NCI-H146 treated with DMSO at 0.1 percent for 48 hours (cell line): Measurements from ENCODE around the gene STARD8.
"Not testable (repeated sequence)": the region's sequence is repeated elsewhere in the genome, so short reads cannot be mapped to it uniquely, and the experiment has no call there.

Experiments used
- DNase-seq: peaks from one replicate; lab custom pipeline; 2025; ENCODE audit not compliant: unreplicated experiment; lab: John Stamatoyannopoulos, UW

Gene STARD8

GRCh38 chrX:68647156-68647957, at the start of gene STARD8:
STARD8 (plus strand) TSS chrX:68647666; CDS start chrX:68647883, 217 bp downstream.
- DNase-seq, result no peak

GRCh38 chrX:68598841-68599240, 48.6 kb upstream of the STARD8 start:
- no peak for DNase-seq

- no peak for DNase-seq
Observed at GRCh38 chrX:68599256-68600152, 48.0 kb upstream of the STARD8 start.

- not testable (repeated sequence) for DNase-seq
Observed at GRCh38 chrX:68604216-68604615, 43.2 kb upstream of the STARD8 start.

GRCh38 chrX:68614733-68615132, 32.7 kb upstream of the STARD8 start:
- DNase-seq, result not testable (repeated sequence)

- no peak for DNase-seq
Observed at GRCh38 chrX:68627986-68628385, 19.5 kb upstream of the STARD8 start.

- DNase-seq, result not testable (repeated sequence)
Observed at GRCh38 chrX:68629936-68630335, 17.5 kb upstream of the STARD8 start.

- DNase-seq, result no peak
Observed at GRCh38 chrX:68631336-68631735, 16.1 kb upstream of the STARD8 start.

GRCh38 chrX:68632491-68632890, 15.0 kb upstream of the STARD8 start:
- no peak for DNase-seq

- DNase-seq, result no peak
Observed at GRCh38 chrX:68633981-68634380, 13.5 kb upstream of the STARD8 start.

- DNase-seq, result no peak
Observed at GRCh38 chrX:68634649-68635227, 12.7 kb upstream of the STARD8 start.

- no peak for DNase-seq
Observed at GRCh38 chrX:68640661-68641060, 6.8 kb upstream of the STARD8 start.

- DNase-seq, result no peak
Observed at GRCh38 chrX:68644861-68645260, 2.6 kb upstream of the STARD8 start.

- DNase-seq, result no peak
Observed at GRCh38 chrX:68646421-68646820, 1.0 kb upstream of the STARD8 start.

GRCh38 chrX:68648960-68649359, 1.5 kb downstream of the STARD8 start:
- DNase-seq, result no peak

- DNase-seq, result no peak
Observed at GRCh38 chrX:68650491-68650890, 3.0 kb downstream of the STARD8 start.

GRCh38 chrX:68651110-68651509, 3.6 kb downstream of the STARD8 start:
- no peak for DNase-seq

GRCh38 chrX:68652326-68653170, 5.1 kb downstream of the STARD8 start:
- DNase-seq, result no peak

- DNase-seq, result no peak
Observed at GRCh38 chrX:68654693-68655092, 7.2 kb downstream of the STARD8 start.

- DNase-seq, result not testable (repeated sequence)
Observed at GRCh38 chrX:68656473-68656872, 9.0 kb downstream of the STARD8 start.

GRCh38 chrX:68658530-68658929, 11.1 kb downstream of the STARD8 start:
- no peak for DNase-seq
